K562 (cell line): Measurements from ENCODE around the gene RPS6KA4. TPM values are rescaled to one million over a fixed set of nuclear protein-coding genes. Genes with fewer than 3 reads are reported as not detected.

Experiments used
- MBD2 ChIP-seq: sonication (generic); IDR thresholded peaks from 2 replicates; pipeline ENCODE4 v1.6.1; 2016; ENCODE audit warnings: low read depth, borderline replicate concordance
- MEF2D ChIP-seq: conservative IDR thresholded peaks from 2 replicates; pipeline ENCODE4 v1.6.1; 2016; ENCODE audit warnings: low read depth, missing genetic modification characterization, missing compliant biosample characterization
- MTA3 ChIP-seq: fragments of 450-650 bp; formaldehyde crosslinking; IDR thresholded peaks from 2 replicates; pipeline ENCODE4 v1.6.1; 2017; ENCODE audit warnings: mild to moderate bottlenecking, borderline replicate concordance
- NFIX ChIP-seq: fragments of 250-450 bp; sonication (Bioruptor Pico); IDR thresholded peaks from 2 replicates; pipeline ENCODE4 v1.4.0; 2020; ENCODE audit warnings: low read depth, mild to moderate bottlenecking, moderate library complexity
- NFYB ChIP-seq: IDR thresholded peaks from 2 replicates; pipeline ENCODE4 v1.6.1; 2011; ENCODE audit warnings: mild to moderate bottlenecking, moderate library complexity; ENCODE audit not compliant: insufficient read length; ENCODE audit errors: extremely low read depth
- RBM25 ChIP-seq: fragments of 200-400 bp; formaldehyde crosslinking; IDR thresholded peaks from 2 replicates; pipeline ENCODE4 v1.6.1; 2018; ENCODE audit warnings: low read length, low read depth, moderate library complexity; ENCODE audit not compliant: severe bottlenecking
- TRIM24 ChIP-seq, 2 experiments: fragments of 450-650 bp; IDR thresholded peaks; 2 replicates each; pipeline ENCODE4 v1.6.1; 2016
- ZMIZ1 ChIP-seq, 2 experiments: fragments of 150-350 bp in 1 of 2; IDR thresholded peaks; 2 replicates each; pipeline ENCODE4 v1.6.1; 2012 to 2016; ENCODE audit warnings: low read depth in 2 of 2, low read length in 2 of 2, mild to moderate bottlenecking in 1 of 2, moderate library complexity in 1 of 2
- ZNF57 ChIP-seq: fragments of 450-650 bp; formaldehyde crosslinking; IDR thresholded peaks from 2 replicates; pipeline ENCODE4 v1.4.0; 2020; ENCODE audit warnings: mild to moderate bottlenecking, moderate library complexity
- polyA plus RNA-seq, 8 experiments: library from polyadenylated mRNA; depleted of rRNA in 4 of 8; stranded (reverse) in 5 of 8; unstranded in 3 of 8; fragments of >200 nt; fragmentation: Nextera tagmentation in 2 of 8; fragmentation: Illumina TruSeq in 1 of 8; extraction: Ambion mirVana in 2 of 8; extraction: Trizol in 1 of 8; gene quantifications; 2 replicates each; pipeline versions ENCODE4 v1.2.1 to v1.2.3, GENCODE V29; 2011 to 2014; ENCODE audit warnings: inconsistent platforms in 1 of 8, missing spikeins in 1 of 8
- total RNA-seq, 7 experiments: library from RNA; depleted of rRNA in 6 of 7; stranded (reverse); fragments of >200 nt in 6 of 7; fragmentation: Illumina TruSeq in 2 of 7; extraction: Trizol in 2 of 7; gene quantifications; 2 replicates each; pipeline versions ENCODE4 v1.2.1 to v1.2.3, GENCODE V29; 2011 to 2021; ENCODE audit warnings: low replicate concordance in 1 of 7
- TF ChIP-seq, protein P1 (sequence below): fragments of 250-450 bp; sonication (Bioruptor Pico); IDR thresholded peaks from 2 replicates; pipeline ENCODE4 v1.4.0; 2020
- TF ChIP-seq, protein P2 (sequence below): fragments of 450-650 bp; IDR thresholded peaks from 2 replicates; pipeline ENCODE4 v1.6.1; 2016; ENCODE audit warnings: borderline replicate concordance

The RPS6KA4 gene
- total and polyA plus RNA-seq, 9 of the 15 experiments (the other 6 are each of a cell fraction or from before 2014, with no cell fraction given), result 0.15 to 23.8 (median 9.8) TPM

GRCh38 chr11:64341851-64342791, 16.8 kb upstream of the RPS6KA4 start (continued):
- TF ChIP-seq, protein P1, sequence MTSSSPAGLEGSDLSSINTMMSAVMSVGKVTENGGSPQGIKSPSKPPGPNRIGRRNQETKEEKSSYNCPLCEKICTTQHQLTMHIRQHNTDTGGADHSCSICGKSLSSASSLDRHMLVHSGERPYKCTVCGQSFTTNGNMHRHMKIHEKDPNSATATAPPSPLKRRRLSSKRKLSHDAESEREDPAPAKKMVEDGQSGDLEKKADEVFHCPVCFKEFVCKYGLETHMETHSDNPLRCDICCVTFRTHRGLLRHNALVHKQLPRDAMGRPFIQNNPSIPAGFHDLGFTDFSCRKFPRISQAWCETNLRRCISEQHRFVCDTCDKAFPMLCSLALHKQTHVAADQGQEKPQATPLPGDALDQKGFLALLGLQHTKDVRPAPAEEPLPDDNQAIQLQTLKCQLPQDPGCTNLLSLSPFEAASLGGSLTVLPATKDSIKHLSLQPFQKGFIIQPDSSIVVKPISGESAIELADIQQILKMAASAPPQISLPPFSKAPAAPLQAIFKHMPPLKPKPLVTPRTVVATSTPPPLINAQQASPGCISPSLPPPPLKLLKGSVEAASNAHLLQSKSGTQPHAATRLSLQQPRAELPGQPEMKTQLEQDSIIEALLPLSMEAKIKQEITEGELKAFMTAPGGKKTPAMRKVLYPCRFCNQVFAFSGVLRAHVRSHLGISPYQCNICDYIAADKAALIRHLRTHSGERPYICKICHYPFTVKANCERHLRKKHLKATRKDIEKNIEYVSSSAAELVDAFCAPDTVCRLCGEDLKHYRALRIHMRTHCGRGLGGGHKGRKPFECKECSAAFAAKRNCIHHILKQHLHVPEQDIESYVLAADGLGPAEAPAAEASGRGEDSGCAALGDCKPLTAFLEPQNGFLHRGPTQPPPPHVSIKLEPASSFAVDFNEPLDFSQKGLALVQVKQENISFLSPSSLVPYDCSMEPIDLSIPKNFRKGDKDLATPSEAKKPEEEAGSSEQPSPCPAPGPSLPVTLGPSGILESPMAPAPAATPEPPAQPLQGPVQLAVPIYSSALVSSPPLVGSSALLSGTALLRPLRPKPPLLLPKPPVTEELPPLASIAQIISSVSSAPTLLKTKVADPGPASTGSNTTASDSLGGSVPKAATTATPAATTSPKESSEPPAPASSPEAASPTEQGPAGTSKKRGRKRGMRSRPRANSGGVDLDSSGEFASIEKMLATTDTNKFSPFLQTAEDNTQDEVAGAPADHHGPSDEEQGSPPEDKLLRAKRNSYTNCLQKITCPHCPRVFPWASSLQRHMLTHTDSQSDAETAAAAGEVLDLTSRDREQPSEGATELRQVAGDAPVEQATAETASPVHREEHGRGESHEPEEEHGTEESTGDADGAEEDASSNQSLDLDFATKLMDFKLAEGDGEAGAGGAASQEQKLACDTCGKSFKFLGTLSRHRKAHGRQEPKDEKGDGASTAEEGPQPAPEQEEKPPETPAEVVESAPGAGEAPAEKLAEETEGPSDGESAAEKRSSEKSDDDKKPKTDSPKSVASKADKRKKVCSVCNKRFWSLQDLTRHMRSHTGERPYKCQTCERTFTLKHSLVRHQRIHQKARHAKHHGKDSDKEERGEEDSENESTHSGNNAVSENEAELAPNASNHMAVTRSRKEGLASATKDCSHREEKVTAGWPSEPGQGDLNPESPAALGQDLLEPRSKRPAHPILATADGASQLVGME (CRISPR knock-in tag), result 0 out of 2 replicates have a peak, but pooled peaks have one; percentile 4
- TF ChIP-seq MEF2D, result no peak
- no peak for TF ChIP-seq NFIX
- no peak for TF ChIP-seq ZMIZ1 (IDR thresholded peaks at IDR 0.05; ENCODE audit: low read depth in 2 of 2, low read length in 2 of 2)
- no peak for TF ChIP-seq MBD2
- TF ChIP-seq NFYB, result no peak
- peak; percentile 80 for TF ChIP-seq MTA3
- no peak for TF ChIP-seq TRIM24 (IDR thresholded peaks at IDR 0.05)
- peak; percentile 8 for TF ChIP-seq RBM25
- TF ChIP-seq ZNF57 (CRISPR knock-in tag), result no peak
- TF ChIP-seq, protein P2, sequence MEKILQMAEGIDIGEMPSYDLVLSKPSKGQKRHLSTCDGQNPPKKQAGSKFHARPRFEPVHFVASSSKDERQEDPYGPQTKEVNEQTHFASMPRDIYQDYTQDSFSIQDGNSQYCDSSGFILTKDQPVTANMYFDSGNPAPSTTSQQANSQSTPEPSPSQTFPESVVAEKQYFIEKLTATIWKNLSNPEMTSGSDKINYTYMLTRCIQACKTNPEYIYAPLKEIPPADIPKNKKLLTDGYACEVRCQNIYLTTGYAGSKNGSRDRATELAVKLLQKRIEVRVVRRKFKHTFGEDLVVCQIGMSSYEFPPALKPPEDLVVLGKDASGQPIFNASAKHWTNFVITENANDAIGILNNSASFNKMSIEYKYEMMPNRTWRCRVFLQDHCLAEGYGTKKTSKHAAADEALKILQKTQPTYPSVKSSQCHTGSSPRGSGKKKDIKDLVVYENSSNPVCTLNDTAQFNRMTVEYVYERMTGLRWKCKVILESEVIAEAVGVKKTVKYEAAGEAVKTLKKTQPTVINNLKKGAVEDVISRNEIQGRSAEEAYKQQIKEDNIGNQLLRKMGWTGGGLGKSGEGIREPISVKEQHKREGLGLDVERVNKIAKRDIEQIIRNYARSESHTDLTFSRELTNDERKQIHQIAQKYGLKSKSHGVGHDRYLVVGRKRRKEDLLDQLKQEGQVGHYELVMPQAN, result no peak
